GM23338 (cell line): Measurements from ENCODE around the gene RPS26. TPM values are rescaled to one million over a fixed set of nuclear protein-coding genes. Genes with fewer than 3 reads are reported as not detected.
A peak's percentile ranks its signal among the peaks of the same experiment; 100 is the strongest.

Experiments used
- ATAC-seq: fragments of 200-7000 bp; cut with Tn5 transposase; 3 replicates; pipeline ENCODE4 v1.9.1; 2020
- DNase-seq: peaks from one replicate; pipeline ENCODE4 v3.0.0-alpha.2; 2015; ENCODE audit warnings: low spot score
- H2AFZ ChIP-seq: fragments of 200-600 bp; sonication (generic); 2 replicates; pipeline ENCODE4 v1.8.0; 2016; ENCODE audit warnings: antibody characterized with exemption, mild to moderate bottlenecking, moderate library complexity
- H3F3A ChIP-seq: fragments of 200-600 bp; sonication (generic); replicated peaks from 2 replicates; pipeline ENCODE4 v1.8.0; 2017; ENCODE audit warnings: antibody characterized with exemption, mixed run types, low read depth
- H3K27ac ChIP-seq: fragments of 200-600 bp; sonication (generic); 2 replicates; pipeline ENCODE4 v1.6.1; 2016; ENCODE audit warnings: low read depth
- H3K27me3 ChIP-seq: fragments of 200-600 bp; sonication (generic); 2 replicates; pipeline ENCODE4 v1.8.0; 2016; ENCODE audit warnings: mild to moderate bottlenecking, mixed run types, moderate library complexity; ENCODE audit not compliant: insufficient read depth
- H3K36me3 ChIP-seq: fragments of 200-600 bp; sonication (generic); 2 replicates; pipeline ENCODE4 v1.8.0; 2016; ENCODE audit warnings: mild to moderate bottlenecking; ENCODE audit not compliant: insufficient read depth
- H3K4me1 ChIP-seq: fragments of 200-600 bp; sonication (generic); 2 replicates; pipeline ENCODE4 v1.8.0; 2016; ENCODE audit warnings: mild to moderate bottlenecking, moderate library complexity; ENCODE audit not compliant: insufficient read depth
- H3K4me2 ChIP-seq: fragments of 200-600 bp; sonication (generic); 2 replicates; pipeline ENCODE4 v1.7.1; 2017; ENCODE audit warnings: mixed run types
- H3K4me3 ChIP-seq: fragments of 200-600 bp; sonication (generic); 2 replicates; pipeline ENCODE4 v1.6.1; 2016; ENCODE audit warnings: mixed run types
- H3K79me2 ChIP-seq: fragments of 200-600 bp; sonication (generic); replicated peaks from 2 replicates; pipeline ENCODE4 v1.8.0; 2017; ENCODE audit warnings: mild to moderate bottlenecking; ENCODE audit not compliant: insufficient read depth
- H3K9me2 ChIP-seq: fragments of 200-600 bp; sonication (generic); 2 replicates; pipeline ENCODE4 v1.8.0; 2017; ENCODE audit not compliant: insufficient read depth
- H4K20me1 ChIP-seq: fragments of 200-600 bp; sonication (generic); replicated peaks from 2 replicates; pipeline ENCODE4 v1.8.0; 2017; ENCODE audit warnings: mild to moderate bottlenecking; ENCODE audit not compliant: insufficient read depth
- H3K27ac Mint-ChIP-seq: 2 replicates; pipeline ENCODE4 v1.8.0; 2020; ENCODE audit warnings: inconsistent platforms, mild to moderate bottlenecking, moderate library complexity, mixed read lengths
- H3K27me3 Mint-ChIP-seq: 3 replicates; pipeline ENCODE4 v1.8.0; 2022; ENCODE audit warnings: low read depth, mild to moderate bottlenecking, moderate library complexity, mixed read lengths, inconsistent platforms; ENCODE audit not compliant: insufficient read depth, poor library complexity
- H3K36me3 Mint-ChIP-seq: 3 replicates; pipeline ENCODE4 v1.8.0; 2021; ENCODE audit warnings: low read depth, mild to moderate bottlenecking, inconsistent platforms, moderate library complexity, mixed read lengths
- H3K4me1 Mint-ChIP-seq: 3 replicates; pipeline ENCODE4 v1.8.0; 2020; ENCODE audit warnings: mild to moderate bottlenecking, inconsistent platforms, mixed read lengths
- H3K4me3 Mint-ChIP-seq: 3 replicates; pipeline ENCODE4 v1.8.0; 2021; ENCODE audit warnings: moderate library complexity, mild to moderate bottlenecking, inconsistent platforms, mixed read lengths
- H3K9me3 Mint-ChIP-seq: 3 replicates; pipeline ENCODE4 v1.8.0; 2020; ENCODE audit warnings: moderate library complexity, mild to moderate bottlenecking, inconsistent platforms, mixed read lengths
- CREB1 ChIP-seq: fragments of 250-450 bp; sonication (Bioruptor Pico); IDR thresholded peaks from 2 replicates; pipeline ENCODE4 v1.5.0; 2020; ENCODE audit warnings: low read depth, mild to moderate bottlenecking, moderate library complexity
- EZH2 ChIP-seq: fragments of 200-600 bp; sonication (generic); IDR thresholded peaks from one replicate; pipeline ENCODE4 v1.8.0; 2017; ENCODE audit warnings: antibody characterized with exemption, mild to moderate bottlenecking, low read depth; ENCODE audit not compliant: unreplicated experiment
- EZH2phosphoT487 ChIP-seq: fragments of 200-600 bp; sonication (generic); IDR thresholded peaks from one replicate; pipeline ENCODE4 v1.8.1; 2018; ENCODE audit warnings: antibody characterized with exemption; ENCODE audit not compliant: unreplicated experiment
- JUNB ChIP-seq: IDR thresholded peaks from one replicate; pipeline ENCODE4 v1.6.1; 2016; ENCODE audit warnings: antibody characterized with exemption; ENCODE audit not compliant: unreplicated experiment
- polyA plus RNA-seq: library from polyadenylated mRNA; unstranded; fragments of >200 nt; fragmentation: Nextera tagmentation; extraction: Ambion mirVana; gene quantifications from 2 replicates; pipeline ENCODE4 v1.2.1, GENCODE V29; 2016
- total RNA-seq: library from RNA; depleted of rRNA; stranded (reverse); fragments of >200 nt; shearing (Covaris generic); gene quantifications from 2 replicates; pipeline ENCODE4 v1.2.3, GENCODE V29; 2014
- TF ChIP-seq, protein P1 (sequence below): IDR thresholded peaks from 2 replicates; pipeline ENCODE4 v1.6.1; 2016; ENCODE audit warnings: antibody characterized with exemption
- TF ChIP-seq, protein P2 (sequence below), 2 experiments: fragments of 200-600 bp in 1 of 2; sonication (generic) in 1 of 2; conservative IDR thresholded peaks; 2 replicates each; pipeline versions ENCODE4 v1.5.1 to v1.6.1; 2016 to 2017; ENCODE audit warnings: antibody characterized with exemption in 2 of 2, low read depth in 2 of 2, mild to moderate bottlenecking in 2 of 2, moderate library complexity in 1 of 2

RPS26 gene
- total and polyA plus RNA-seq, 2 experiments from 2014 or later = 655 to 772 TPM

DNA sequence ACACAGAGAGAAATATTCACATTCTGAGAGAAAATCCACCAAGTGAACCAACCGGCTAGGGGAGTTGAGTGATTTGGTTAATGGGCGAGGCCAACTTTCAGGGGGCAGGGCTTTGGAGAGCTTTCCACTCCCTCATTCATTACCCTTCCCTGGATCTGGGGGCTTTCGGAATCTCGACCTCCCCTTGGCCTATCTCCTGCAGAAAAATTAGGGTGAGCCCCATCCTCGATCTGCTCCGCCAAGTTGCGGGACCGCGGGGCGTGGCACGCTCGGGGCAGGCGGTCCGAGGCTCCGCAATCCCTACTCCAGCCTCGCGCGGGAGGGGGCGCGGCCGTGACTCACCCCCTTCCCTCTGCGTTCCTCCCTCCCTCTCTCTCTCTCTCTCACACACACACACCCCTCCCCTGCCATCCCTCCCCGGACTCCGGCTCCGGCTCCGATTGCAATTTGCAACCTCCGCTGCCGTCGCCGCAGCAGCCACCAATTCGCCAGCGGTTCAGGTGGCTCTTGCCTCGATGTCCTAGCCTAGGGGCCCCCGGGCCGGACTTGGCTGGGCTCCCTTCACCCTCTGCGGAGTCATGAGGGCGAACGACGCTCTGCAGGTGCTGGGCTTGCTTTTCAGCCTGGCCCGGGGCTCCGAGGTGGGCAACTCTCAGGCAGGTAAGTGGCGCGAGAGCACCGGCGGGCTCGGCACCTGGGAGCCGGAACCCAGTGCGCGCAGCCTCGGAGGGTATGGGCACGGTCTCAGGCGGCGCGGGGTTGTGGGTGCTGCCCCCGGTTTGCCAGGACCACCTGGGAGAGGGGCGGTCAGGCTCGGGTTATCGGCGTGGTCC is 38.2 kb downstream of the RPS26 start, which contains the start of gene ERBB3:
Gene ERBB3, plus strand, starts transcription at position 443 of the 833 bp plus-strand sequence. Its CDS starts 136 bp downstream, at position 579.
- H3K27ac ChIP-seq = peak within 1 kb of the TSS; percentile 98
- Mint-ChIP-seq H3K27me3 (peaks cover 7% of the 10 kb centered on the region), H3K36me3 (peaks cover 20% of the 10 kb centered on the region), H3K27ac (peak within 1 kb of the TSS; percentile 98), H3K4me1 (peaks cover 30% of the 10 kb centered on the region), H3K9me3 (peaks cover 3% of the 10 kb centered on the region; the same call in 1 of the 3 replicates), H3K4me3 (peak within 1 kb of the TSS; percentile 90)
- H3K4me3 ChIP-seq = peak within 1 kb of the TSS; percentile 84
- H3K36me3 ChIP-seq = 0 out of 2 replicates have a peak, but pooled peaks cover 7% of the 10 kb centered on the region
- ATAC-seq (peak; percentile 58), DNase-seq (peak; percentile 92)
- TF ChIP-seq CREB1 (CRISPR knock-in tag) (peak; percentile 53; the same call in 1 of the 2 replicates), JUNB (no peak), EZH2 (no peak)
- TF ChIP-seq, protein P1, sequence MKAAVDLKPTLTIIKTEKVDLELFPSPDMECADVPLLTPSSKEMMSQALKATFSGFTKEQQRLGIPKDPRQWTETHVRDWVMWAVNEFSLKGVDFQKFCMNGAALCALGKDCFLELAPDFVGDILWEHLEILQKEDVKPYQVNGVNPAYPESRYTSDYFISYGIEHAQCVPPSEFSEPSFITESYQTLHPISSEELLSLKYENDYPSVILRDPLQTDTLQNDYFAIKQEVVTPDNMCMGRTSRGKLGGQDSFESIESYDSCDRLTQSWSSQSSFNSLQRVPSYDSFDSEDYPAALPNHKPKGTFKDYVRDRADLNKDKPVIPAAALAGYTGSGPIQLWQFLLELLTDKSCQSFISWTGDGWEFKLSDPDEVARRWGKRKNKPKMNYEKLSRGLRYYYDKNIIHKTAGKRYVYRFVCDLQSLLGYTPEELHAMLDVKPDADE = peak; percentile 24; the same call in 1 of the 2 replicates
- peaks cover 17% of the 10 kb centered on the region for H4K20me1 ChIP-seq
- H3K4me1 ChIP-seq = peaks cover 22% of the 10 kb centered on the region
- H3K4me2 ChIP-seq = peak within 1 kb of the TSS; percentile 93
- H3K27me3 ChIP-seq = no peaks in the 10 kb centered on the region
- peak within 1 kb of the TSS; percentile 93 for H2AFZ ChIP-seq
- H3K79me2 ChIP-seq = peaks cover 30% of the 10 kb centered on the region
- H3F3A ChIP-seq = 0 out of 2 replicates have a peak, but pooled peaks cover 13% of the 10 kb centered on the region
- H3K9me2 ChIP-seq = no peaks in the 10 kb centered on the region

DNA sequence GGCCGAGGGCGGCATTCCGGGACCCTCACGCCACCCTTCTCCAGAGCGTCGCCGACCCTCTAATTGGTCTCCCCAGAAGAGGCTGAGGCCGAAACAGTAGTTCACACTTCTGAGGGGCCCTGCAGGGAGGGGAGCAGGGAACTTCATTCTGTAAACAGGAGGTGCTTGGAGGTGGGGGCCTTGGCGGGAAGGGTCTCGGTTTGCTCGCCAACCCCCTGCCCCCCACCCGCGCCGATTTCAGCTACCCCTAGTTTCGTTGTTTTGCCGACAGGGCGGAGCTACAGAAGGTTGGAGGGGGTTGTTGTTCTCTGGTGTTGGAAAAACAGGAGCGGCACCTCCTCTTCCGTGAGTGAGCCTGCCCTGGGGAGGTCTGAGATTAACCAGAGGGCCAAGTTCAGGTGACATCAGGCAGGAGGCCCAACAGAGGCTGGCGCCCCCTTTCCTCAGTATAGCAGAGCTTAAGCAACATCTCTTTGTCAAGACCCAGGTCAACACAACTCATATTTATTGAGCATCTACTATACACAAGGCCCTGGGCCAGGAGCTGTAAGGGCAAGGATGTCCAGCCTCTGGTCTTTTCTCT is 38.9 kb downstream of the RPS26 start:
- Histone ChIP-seq H3K27ac (peak overlapping the region; percentile 98), H3K79me2 (peaks cover 30% of the 10 kb centered on the region), H3K4me3 (peak overlapping the region; percentile 84), H3K36me3 (0 out of 2 replicates have a peak, but pooled peaks cover 11% of the 10 kb centered on the region), H3K27me3 (no peaks in the 10 kb centered on the region), H2AFZ (peak overlapping the region; percentile 93), H3K4me2 (peak overlapping the region; percentile 93), H4K20me1 (peaks cover 17% of the 10 kb centered on the region), H3K4me1 (peaks cover 22% of the 10 kb centered on the region), H3K9me2 (no peaks in the 10 kb centered on the region), H3F3A (0 out of 2 replicates have a peak, but pooled peaks cover 13% of the 10 kb centered on the region)
- H3K36me3 Mint-ChIP-seq = peaks cover 26% of the 10 kb centered on the region
- peak; percentile 37 for ATAC-seq
- H3K9me3 Mint-ChIP-seq = peaks cover 3% of the 10 kb centered on the region; the same call in 1 of the 3 replicates
- peaks cover 8% of the 10 kb centered on the region for H3K27me3 Mint-ChIP-seq
- peak; percentile 80 for DNase-seq
- TF ChIP-seq, protein P2, sequence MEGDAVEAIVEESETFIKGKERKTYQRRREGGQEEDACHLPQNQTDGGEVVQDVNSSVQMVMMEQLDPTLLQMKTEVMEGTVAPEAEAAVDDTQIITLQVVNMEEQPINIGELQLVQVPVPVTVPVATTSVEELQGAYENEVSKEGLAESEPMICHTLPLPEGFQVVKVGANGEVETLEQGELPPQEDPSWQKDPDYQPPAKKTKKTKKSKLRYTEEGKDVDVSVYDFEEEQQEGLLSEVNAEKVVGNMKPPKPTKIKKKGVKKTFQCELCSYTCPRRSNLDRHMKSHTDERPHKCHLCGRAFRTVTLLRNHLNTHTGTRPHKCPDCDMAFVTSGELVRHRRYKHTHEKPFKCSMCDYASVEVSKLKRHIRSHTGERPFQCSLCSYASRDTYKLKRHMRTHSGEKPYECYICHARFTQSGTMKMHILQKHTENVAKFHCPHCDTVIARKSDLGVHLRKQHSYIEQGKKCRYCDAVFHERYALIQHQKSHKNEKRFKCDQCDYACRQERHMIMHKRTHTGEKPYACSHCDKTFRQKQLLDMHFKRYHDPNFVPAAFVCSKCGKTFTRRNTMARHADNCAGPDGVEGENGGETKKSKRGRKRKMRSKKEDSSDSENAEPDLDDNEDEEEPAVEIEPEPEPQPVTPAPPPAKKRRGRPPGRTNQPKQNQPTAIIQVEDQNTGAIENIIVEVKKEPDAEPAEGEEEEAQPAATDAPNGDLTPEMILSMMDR (conservative IDR thresholded peaks at IDR 0.05; ENCODE audit: low read depth in 2 of 2) = peak; percentile 34 to 49; a peak in 2 of 4 replicates
- TF ChIP-seq EZH2phosphoT487 = no peak
- peak overlapping the region; percentile 90 for H3K4me3 Mint-ChIP-seq
- peaks cover 30% of the 10 kb centered on the region for H3K4me1 Mint-ChIP-seq
- peak overlapping the region; percentile 98 for H3K27ac Mint-ChIP-seq
